ENCODE data around the gene PPM1B. TPM values are rescaled to one million over a fixed set of nuclear protein-coding genes. Genes with fewer than 3 reads are reported as not detected.

PPM1B gene
- total and polyA plus RNA-seq, 2 donors (not counting 1 experiment from before 2014, with no cell fraction given): 15.3 to 81.4 TPM

DNA sequence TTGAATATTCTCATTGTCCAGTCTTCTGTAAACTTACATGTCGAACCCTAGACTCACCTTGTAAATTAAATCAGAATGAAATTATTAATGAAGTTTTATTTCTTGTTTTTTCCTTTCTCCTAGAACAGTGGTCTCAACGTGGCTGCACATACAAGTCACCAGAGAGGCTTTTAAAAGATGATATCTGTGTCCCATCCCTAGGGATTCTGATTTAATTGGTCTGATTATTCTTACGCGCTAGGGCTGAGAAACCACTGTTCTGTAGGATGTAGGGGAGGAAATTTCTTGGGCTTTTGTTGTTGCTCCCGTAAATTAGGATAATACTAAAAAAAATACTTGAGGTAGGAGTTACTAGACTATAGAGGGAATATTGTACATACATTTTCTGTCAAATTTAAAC lies 32.1 kb downstream of the PPM1B start:
- no peak overlapping the region for H3K27ac Mint-ChIP-seq
- peaks cover 0 to 7% of the 10 kb centered on the region in 2 donors for H3K4me1 ChIP-seq (ENCODE audit: control insufficient read depth in 2 of 2, insufficient read depth in 2 of 2, low read length in 2 of 2)
- CTCF ChIA-PET: no interaction called here

DNA sequence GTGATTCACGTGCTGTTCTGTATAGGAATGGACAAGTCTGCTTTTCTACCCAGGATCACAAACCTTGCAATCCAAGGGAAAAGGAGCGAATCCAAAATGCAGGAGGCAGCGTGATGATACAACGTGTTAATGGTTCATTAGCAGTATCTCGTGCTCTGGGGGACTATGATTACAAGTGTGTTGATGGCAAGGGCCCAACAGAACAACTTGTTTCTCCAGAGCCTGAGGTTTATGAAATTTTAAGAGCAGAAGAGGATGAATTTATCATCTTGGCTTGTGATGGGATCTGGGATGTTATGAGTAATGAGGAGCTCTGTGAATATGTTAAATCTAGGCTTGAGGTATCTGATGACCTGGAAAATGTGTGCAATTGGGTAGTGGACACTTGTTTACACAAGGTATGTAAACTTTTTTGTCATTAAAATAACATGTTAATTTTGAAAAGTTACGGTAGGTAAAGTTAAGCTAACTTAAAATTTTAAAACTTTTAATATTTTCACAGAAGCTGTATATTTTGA lies 33.0 kb downstream of the PPM1B start:
- ATAC-seq (ENCODE audit: low read depth) (no peak), DNase-seq (no peak)
- Histone ChIP-seq H3K36me3 (replicated peaks in 1 of 2; ENCODE audit: control extremely low read depth in 1 of 2, control insufficient read depth in 1 of 2, extremely low read depth in 1 of 2, insufficient read depth in 2 of 2, low read length in 1 of 2) (peaks cover 6 to 18% of the 10 kb centered on the region in 2 experiments), H3K27ac (ENCODE audit: low read length in 2 of 2) (no peak overlapping the region), H3K9me3 (ENCODE audit: control extremely low read depth in 1 of 3, control insufficient read depth in 2 of 3, insufficient read depth in 1 of 3, low read length in 2 of 3) (no peaks in the 10 kb centered on the region), H3K27me3 (replicated peaks in 1 of 4; ENCODE audit: control extremely low read depth in 1 of 4, control insufficient read depth in 3 of 4, insufficient read depth in 4 of 4, low read length in 3 of 4) (no peaks in the 10 kb centered on the region), H3K4me2 (replicated peaks; ENCODE audit: low read depth, low read length, poor library complexity, severe bottlenecking) (no peak overlapping the region), H3K79me2 (ENCODE audit: control insufficient read depth, insufficient read depth, low read length) (peaks cover 94% of the 10 kb centered on the region), H3K4me3 (ENCODE audit: control extremely low read depth in 1 of 5, extremely low read depth in 1 of 5, insufficient read depth in 1 of 5, low read depth in 2 of 5, low read length in 4 of 5) (no peak overlapping the region), H2AFZ (ENCODE audit: insufficient read depth, low read depth, low read length, poor library complexity, severe bottlenecking) (no peak overlapping the region), H3K9ac (ENCODE audit: low read length) (no peak overlapping the region), H3K4me1 (ENCODE audit: control insufficient read depth in 2 of 2, insufficient read depth in 2 of 2, low read length in 2 of 2) (peaks cover 0 to 7% of the 10 kb centered on the region in 2 donors), H4K20me1 (ENCODE audit: control insufficient read depth, insufficient read depth, low read length, poor library complexity, severe bottlenecking) (peaks cover 74% of the 10 kb centered on the region)
- ChIA-PET CTCF (interaction anchor here (1.0 to 1.1 kb wide), 2 partner anchors 33 to 158 kb away, joined by 3 to 4 read pairs; no protein-coding TSS in a partner anchor), POLR2A (no interaction called here)
- TF ChIP-seq EZH2 (IDR thresholded peaks at IDR 0.05; ENCODE audit: borderline replicate concordance, insufficient read depth, low read depth, low read length, poor library complexity, severe bottlenecking): no peak
- TF ChIP-seq CTCF (IDR thresholded peaks at IDR 0.05): no peak
- Mint-ChIP-seq H3K27me3 (no peaks in the 10 kb centered on the region), H3K4me3 (no peak overlapping the region), H3K4me1 (peaks cover 35% of the 10 kb centered on the region), H3K9me3 (ENCODE audit: insufficient read depth) (no peaks in the 10 kb centered on the region), H3K27ac (no peak overlapping the region)
- WGBS (ENCODE audit: insufficient coverage): 100% methylated on average over 4 of the region's 6 CpGs
- intact Hi-C loops (cut with micrococcal nuclease): no loop called here

More for the DNA sequence above, 32.1 kb downstream of the PPM1B start:
- ATAC-seq (ENCODE audit: low read depth): no peak
- peaks cover 77% of the 10 kb centered on the region for H4K20me1 ChIP-seq (ENCODE audit: control insufficient read depth, insufficient read depth, low read length, poor library complexity, severe bottlenecking)
- H3K27ac ChIP-seq (ENCODE audit: low read length in 2 of 2): no peak overlapping the region
- TF ChIP-seq EZH2 (IDR thresholded peaks at IDR 0.05; ENCODE audit: borderline replicate concordance, insufficient read depth, low read depth, low read length, poor library complexity, severe bottlenecking) (no peak), CTCF (IDR thresholded peaks at IDR 0.05) (no peak)
- peaks cover 39% of the 10 kb centered on the region for H3K4me1 Mint-ChIP-seq
- H3K27me3 ChIP-seq (replicated peaks in 1 of 4; ENCODE audit: control extremely low read depth in 1 of 4, control insufficient read depth in 3 of 4, insufficient read depth in 4 of 4, low read length in 3 of 4): no peaks in the 10 kb centered on the region
- H3K9ac ChIP-seq (ENCODE audit: low read length): no peak overlapping the region
- POLR2A ChIA-PET: no interaction called here
- 90% methylated on average over 2 of the region's 5 CpGs for WGBS (ENCODE audit: insufficient coverage)
- no peaks in the 10 kb centered on the region for H3K9me3 Mint-ChIP-seq (ENCODE audit: insufficient read depth)
- no peaks in the 10 kb centered on the region for H3K27me3 Mint-ChIP-seq
- H3K4me3 ChIP-seq (ENCODE audit: control extremely low read depth in 1 of 5, extremely low read depth in 1 of 5, insufficient read depth in 1 of 5, low read depth in 2 of 5, low read length in 4 of 5): no peak overlapping the region
- peaks cover 98% of the 10 kb centered on the region for H3K79me2 ChIP-seq (ENCODE audit: control insufficient read depth, insufficient read depth, low read length)
- no peak overlapping the region for H2AFZ ChIP-seq (ENCODE audit: insufficient read depth, low read depth, low read length, poor library complexity, severe bottlenecking)
- H3K4me2 ChIP-seq (replicated peaks; ENCODE audit: low read depth, low read length, poor library complexity, severe bottlenecking): no peak overlapping the region
- no peak overlapping the region for H3K4me3 Mint-ChIP-seq
- no peaks in the 10 kb centered on the region for H3K9me3 ChIP-seq (ENCODE audit: control extremely low read depth in 1 of 3, control insufficient read depth in 2 of 3, insufficient read depth in 1 of 3, low read length in 2 of 3)
- DNase-seq: no peak
- peaks cover 4 to 18% of the 10 kb centered on the region in 2 experiments for H3K36me3 ChIP-seq (replicated peaks in 1 of 2; ENCODE audit: control extremely low read depth in 1 of 2, control insufficient read depth in 1 of 2, extremely low read depth in 1 of 2, insufficient read depth in 2 of 2, low read length in 1 of 2)
- intact Hi-C loops (cut with micrococcal nuclease): no loop called here
